HG02884 (cell line): ENCODE results near the gene LEAP2.
A peak's percentile ranks its signal among the peaks of the same experiment; 100 is the strongest.

Source experiments
- ATAC-seq: cut with Tn5 transposase; IDR thresholded peaks from one replicate; pipeline ENCODE4 v1.9.1; 2021; ENCODE audit warnings: mild to moderate bottlenecking, moderate library complexity; ENCODE audit not compliant: unreplicated experiment

Gene LEAP2

GRCh38 chr5:132876020-132876759, 2.7 kb downstream of the LEAP2 start:
- ATAC-seq = no peak

GRCh38 chr5:132877466-132877865, 4.0 kb downstream of the LEAP2 start:
- no peak for ATAC-seq

- no peak for ATAC-seq
These were observed 4.5 kb downstream of the LEAP2 start for GRCh38 chr5:132877938-132878337.

- ATAC-seq = peak; percentile 54
These were observed 9.9 kb downstream of the LEAP2 start for GRCh38 chr5:132883261-132883834.

GRCh38 chr5:132884548-132884947, 11.1 kb downstream of the LEAP2 start:
- no peak for ATAC-seq

GRCh38 chr5:132886064-132886823, 12.8 kb downstream of the LEAP2 start:
- ATAC-seq = no peak

- no peak for ATAC-seq
These were observed 13.8 kb downstream of the LEAP2 start for GRCh38 chr5:132887283-132887682.

GRCh38 chr5:132889501-132889900, 16.0 kb downstream of the LEAP2 start:
- no peak for ATAC-seq

- ATAC-seq = no peak
These were observed 17.3 kb downstream of the LEAP2 start for GRCh38 chr5:132890817-132891216.

- no peak for ATAC-seq
These were observed 22.3 kb downstream of the LEAP2 start for GRCh38 chr5:132895719-132896305.

GRCh38 chr5:132896685-132897084, 23.2 kb downstream of the LEAP2 start:
- no peak for ATAC-seq

- ATAC-seq = no peak
These were observed 24.6 kb downstream of the LEAP2 start for GRCh38 chr5:132898094-132898493.

- no peak for ATAC-seq
These were observed 27.6 kb downstream of the LEAP2 start for GRCh38 chr5:132901036-132901435.

- no peak for ATAC-seq
These were observed 28.3 kb downstream of the LEAP2 start for GRCh38 chr5:132901730-132902129.

- ATAC-seq = no peak
These were observed 32.5 kb downstream of the LEAP2 start for GRCh38 chr5:132905938-132906337.

GRCh38 chr5:132907161-132907560, 33.7 kb downstream of the LEAP2 start:
- ATAC-seq = no peak

- ATAC-seq = no peak
These were observed 36.2 kb downstream of the LEAP2 start for GRCh38 chr5:132909702-132910101.

- ATAC-seq = no peak
These were observed 42.2 kb downstream of the LEAP2 start for GRCh38 chr5:132915681-132916080.

- ATAC-seq = no peak
These were observed 42.6 kb downstream of the LEAP2 start for GRCh38 chr5:132916086-132916485.
